WTC11 (cell line): ENCODE data around the gene METTL1. TPM values are rescaled to one million over a fixed set of nuclear protein-coding genes. Genes with fewer than 3 reads are reported as not detected.

Source experiments
- ATAC-seq: fragments of 200-7000 bp; cut with Tn5 transposase; 2 replicates; pipeline ENCODE4 v1.10.0; 2021; ENCODE audit warnings: mild to moderate bottlenecking, moderate library complexity
- CTCF ChIA-PET: fragments of 300-600 bp; sonication (Branson Sonifier 250); formaldehyde crosslinking; loops from one replicate; lab custom pipeline; 2021; ENCODE audit warnings: antibody characterized with exemption; lab: Charles Lee
- POLR2A ChIA-PET: fragments of 350-600 bp; sonication (Branson Sonifier 250); formaldehyde crosslinking; loops from one replicate; lab custom pipeline; 2021; ENCODE audit warnings: antibody characterized with exemption; lab: Charles Lee
- DNase-seq: peaks from one replicate; pipeline ENCODE4 v3.0.0; 2021; ENCODE audit warnings: low spot score
- H3K27ac Mint-ChIP-seq: 2 replicates; pipeline ENCODE4 v1.8.0; 2021; ENCODE audit warnings: mixed read lengths
- H3K27me3 Mint-ChIP-seq: 2 replicates; pipeline ENCODE4 v1.8.0; 2021; ENCODE audit warnings: low read depth, mild to moderate bottlenecking, moderate library complexity, mixed read lengths
- H3K36me3 Mint-ChIP-seq: 2 replicates; pipeline ENCODE4 v1.8.0; 2021; ENCODE audit warnings: mixed read lengths
- H3K4me1 Mint-ChIP-seq: 2 replicates; pipeline ENCODE4 v1.8.0; 2022; ENCODE audit warnings: mixed read lengths
- H3K4me3 Mint-ChIP-seq: 2 replicates; pipeline ENCODE4 v1.8.0; 2021; ENCODE audit warnings: mild to moderate bottlenecking, moderate library complexity, mixed read lengths
- H3K9me3 Mint-ChIP-seq: 2 replicates; pipeline ENCODE4 v1.8.0; 2021; ENCODE audit warnings: mixed read lengths
- CREB1 ChIP-seq: sonication (generic); formaldehyde crosslinking; IDR thresholded peaks from 2 replicates; pipeline ENCODE4 v1.8.0; 2023; ENCODE audit warnings: mild to moderate bottlenecking, missing genetic modification reagents
- FOXK1 ChIP-seq: sonication (generic); formaldehyde crosslinking; IDR thresholded peaks from 2 replicates; pipeline ENCODE4 v1.8.0; 2022; ENCODE audit warnings: mild to moderate bottlenecking, moderate library complexity, missing genetic modification reagents
- FOXP4 ChIP-seq: sonication (generic); formaldehyde crosslinking; IDR thresholded peaks from 2 replicates; pipeline ENCODE4 v1.8.0; 2022; ENCODE audit warnings: mild to moderate bottlenecking, missing genetic modification reagents
- GABPB1 ChIP-seq: sonication (generic); formaldehyde crosslinking; IDR thresholded peaks from 2 replicates; pipeline ENCODE4 v1.8.1; 2023; ENCODE audit warnings: mild to moderate bottlenecking, missing genetic modification reagents
- MYBL2 ChIP-seq: sonication (generic); formaldehyde crosslinking; IDR thresholded peaks from 2 replicates; pipeline ENCODE4 v1.8.1; 2023; ENCODE audit warnings: mild to moderate bottlenecking, moderate library complexity, missing genetic modification reagents
- NFATC4 ChIP-seq: fragments of 250-450 bp; sonication (Bioruptor Pico); IDR thresholded peaks from 2 replicates; pipeline ENCODE4 v1.9.0; 2021; ENCODE audit warnings: mild to moderate bottlenecking
- NFE2L1 ChIP-seq: sonication (generic); formaldehyde crosslinking; IDR thresholded peaks from 2 replicates; pipeline ENCODE4 v1.8.1; 2023; ENCODE audit warnings: missing genetic modification reagents
- TCF7 ChIP-seq: sonication (generic); formaldehyde crosslinking; IDR thresholded peaks from 2 replicates; pipeline ENCODE4 v1.8.0; 2022; ENCODE audit warnings: mild to moderate bottlenecking, low read depth, missing genetic modification reagents, moderate library complexity
- microRNA-seq: library from miRNA; unstranded; fragments of <30 nt; microRNA quantifications from one replicate; pipeline ENCODE4 v1.2.0, GENCODE V29; 2022; ENCODE audit warnings: borderline number of aligned reads
- total RNA-seq: library from RNA; stranded (reverse); gene quantifications from 3 replicates; pipeline ENCODE4 v1.2.3, GENCODE V29; 2021
- TF ChIP-seq, protein P1 (sequence below): sonication (generic); formaldehyde crosslinking; IDR thresholded peaks from 2 replicates; pipeline ENCODE4 v1.8.1; 2022; ENCODE audit warnings: low read depth, mild to moderate bottlenecking, moderate library complexity, missing genetic modification reagents, borderline replicate concordance
- TF ChIP-seq, protein P2 (sequence below): fragments of 250-450 bp; sonication (Bioruptor Pico); conservative IDR thresholded peaks from 2 replicates; pipeline ENCODE4 v1.9.0; 2021; ENCODE audit warnings: mild to moderate bottlenecking
- TF ChIP-seq, protein P3 (sequence below): fragments of 250-450 bp; sonication (Bioruptor Pico); IDR thresholded peaks from 2 replicates; pipeline ENCODE4 v1.9.0; 2021; ENCODE audit warnings: mild to moderate bottlenecking

Gene METTL1
- total RNA-seq, 1 experiment from 2014 or later = 25.5 TPM

DNA sequence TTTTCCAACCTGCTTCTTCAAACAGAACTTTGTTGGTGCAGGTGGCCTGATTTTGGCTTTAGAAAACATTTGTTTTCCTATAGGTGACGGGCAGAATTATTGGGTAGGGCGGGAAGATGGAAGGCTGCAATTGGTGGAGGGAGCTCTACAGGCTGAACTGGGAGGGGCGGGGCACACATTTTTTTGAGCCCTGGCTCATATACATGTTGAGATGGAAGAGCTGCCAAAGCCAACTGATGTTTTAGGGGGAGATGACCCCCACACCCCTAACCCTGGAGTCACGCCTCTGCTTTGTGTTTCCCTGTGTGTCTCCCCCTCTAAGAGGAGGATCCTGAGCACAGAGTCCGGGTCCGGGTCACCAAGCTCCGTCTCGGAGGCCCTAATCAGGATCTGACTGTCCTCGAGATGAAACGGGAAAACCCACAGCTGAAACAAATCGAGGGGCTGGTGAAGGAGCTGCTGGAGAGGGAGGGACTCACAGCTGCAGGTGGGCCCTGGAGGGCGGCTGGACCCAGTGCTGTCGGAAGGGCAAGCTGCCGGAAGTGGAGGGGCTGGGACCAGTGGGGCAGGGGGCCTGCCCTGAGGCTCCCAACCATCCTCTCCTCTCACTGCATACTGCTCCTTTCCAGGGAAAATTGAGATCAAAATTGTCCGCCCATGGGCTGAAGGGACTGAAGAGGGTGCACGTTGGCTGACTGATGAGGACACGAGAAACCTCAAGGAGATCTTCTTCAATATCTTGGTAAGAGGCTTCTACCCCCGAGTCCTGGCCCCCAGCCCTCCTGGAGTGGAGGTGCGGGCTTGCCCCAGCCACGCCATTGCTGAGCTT is 51.9 kb downstream of the METTL1 start (continued):
- TF ChIP-seq, protein P1, sequence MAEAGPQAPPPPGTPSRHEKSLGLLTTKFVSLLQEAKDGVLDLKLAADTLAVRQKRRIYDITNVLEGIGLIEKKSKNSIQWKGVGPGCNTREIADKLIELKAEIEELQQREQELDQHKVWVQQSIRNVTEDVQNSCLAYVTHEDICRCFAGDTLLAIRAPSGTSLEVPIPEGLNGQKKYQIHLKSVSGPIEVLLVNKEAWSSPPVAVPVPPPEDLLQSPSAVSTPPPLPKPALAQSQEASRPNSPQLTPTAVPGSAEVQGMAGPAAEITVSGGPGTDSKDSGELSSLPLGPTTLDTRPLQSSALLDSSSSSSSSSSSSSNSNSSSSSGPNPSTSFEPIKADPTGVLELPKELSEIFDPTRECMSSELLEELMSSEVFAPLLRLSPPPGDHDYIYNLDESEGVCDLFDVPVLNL (CRISPR knock-in tag) = no peak

DNA sequence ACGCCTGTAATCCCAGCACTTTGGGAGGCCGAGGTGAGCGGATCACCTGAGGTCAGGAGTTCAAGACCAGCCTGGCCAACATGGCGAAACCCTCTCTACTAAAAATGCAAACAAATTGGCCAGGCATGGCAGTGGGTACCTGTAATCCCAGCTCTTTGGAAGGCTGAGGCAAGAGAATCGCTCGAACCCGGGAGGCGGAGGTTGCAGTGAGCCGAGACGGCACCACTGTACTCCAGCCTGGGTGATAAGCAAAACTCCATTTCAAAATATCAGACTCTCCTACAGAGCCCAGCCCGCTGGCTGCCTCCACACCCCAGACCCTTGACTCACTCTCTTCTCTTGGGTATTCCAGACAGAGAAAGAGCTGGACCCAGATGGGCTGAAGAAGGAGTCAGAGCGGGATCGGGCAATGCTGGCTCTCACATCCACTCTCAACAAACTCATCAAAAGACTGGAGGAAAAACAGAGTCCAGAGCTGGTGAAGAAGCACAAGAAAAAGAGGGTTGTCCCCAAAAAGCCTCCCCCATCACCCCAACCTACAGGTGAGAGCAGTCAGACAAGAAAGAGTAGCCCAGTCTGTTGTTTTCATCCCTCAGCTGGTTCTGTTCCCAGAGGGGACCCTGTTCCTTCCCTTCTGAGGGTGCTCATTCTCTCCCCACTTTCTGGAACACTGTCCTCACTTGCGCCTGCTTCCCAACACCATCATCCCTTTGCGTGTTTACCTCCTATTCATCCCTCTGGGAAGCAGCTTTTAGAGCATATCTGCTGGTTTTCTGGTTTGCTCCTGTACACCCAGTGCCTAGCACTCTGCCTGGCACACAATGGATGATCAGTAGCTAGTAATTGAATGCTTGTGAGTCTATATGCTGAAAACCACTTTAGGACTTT is 53.0 kb downstream of the METTL1 start:
- Mint-ChIP-seq H3K27me3 (peaks cover 14% of the 10 kb centered on the region), H3K4me3 (no peak overlapping the region), H3K4me1 (no peaks in the 10 kb centered on the region), H3K9me3 (no peaks in the 10 kb centered on the region), H3K36me3 (peaks cover 16% of the 10 kb centered on the region), H3K27ac (no peak overlapping the region)
- ATAC-seq = no peak
- DNase-seq = no peak
- ChIA-PET CTCF (interaction anchor here (0.7 to 2.4 kb wide), 2 partner anchors 18 to 41 kb away, joined by 3 to 6 read pairs; no protein-coding TSS in a partner anchor), POLR2A (no interaction called here)
- TF ChIP-seq, protein P2, sequence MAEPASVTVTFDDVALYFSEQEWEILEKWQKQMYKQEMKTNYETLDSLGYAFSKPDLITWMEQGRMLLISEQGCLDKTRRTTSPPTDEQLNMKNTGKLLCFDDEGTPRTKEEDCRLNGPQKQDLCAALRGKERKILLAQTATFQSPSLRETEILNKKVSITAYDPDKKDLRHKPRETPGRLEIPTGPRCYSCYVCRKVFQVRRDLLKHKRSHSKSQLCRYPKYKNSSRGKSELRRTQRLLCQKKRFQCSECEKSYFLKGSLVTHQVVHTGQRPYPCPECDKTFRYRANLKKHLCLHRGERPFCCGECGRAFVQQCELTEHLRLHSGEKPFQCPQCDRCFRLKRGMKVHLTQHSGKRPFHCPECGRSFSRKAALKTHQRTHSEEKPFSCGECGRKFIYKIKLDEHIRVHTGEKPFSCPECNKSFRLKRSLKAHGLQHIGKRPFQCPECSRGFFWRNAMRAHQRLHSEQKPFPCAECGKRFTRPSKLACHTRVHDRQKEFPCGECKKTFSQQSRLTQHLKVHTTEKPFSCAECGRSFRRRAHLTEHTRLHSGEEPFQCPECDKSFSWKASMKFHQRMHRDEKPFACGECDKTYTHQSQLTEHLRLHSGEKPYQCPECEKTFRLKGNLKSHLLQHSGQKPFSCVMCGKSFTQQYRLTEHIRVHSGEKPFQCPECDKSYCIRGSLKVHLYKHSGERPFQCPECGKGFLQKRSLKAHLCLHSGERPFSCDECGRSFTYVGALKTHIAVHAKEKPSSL (CRISPR knock-in tag) = no peak
- TF ChIP-seq NFE2L1 (no peak), NFATC4 (CRISPR knock-in tag) (no peak), FOXK1 (CRISPR knock-in tag) (no peak), FOXP4 (CRISPR knock-in tag) (no peak), CREB1 (no peak), TCF7 (CRISPR knock-in tag) (no peak), GABPB1 (no peak), MYBL2 (CRISPR knock-in tag) (no peak)
- TF ChIP-seq, protein P3, sequence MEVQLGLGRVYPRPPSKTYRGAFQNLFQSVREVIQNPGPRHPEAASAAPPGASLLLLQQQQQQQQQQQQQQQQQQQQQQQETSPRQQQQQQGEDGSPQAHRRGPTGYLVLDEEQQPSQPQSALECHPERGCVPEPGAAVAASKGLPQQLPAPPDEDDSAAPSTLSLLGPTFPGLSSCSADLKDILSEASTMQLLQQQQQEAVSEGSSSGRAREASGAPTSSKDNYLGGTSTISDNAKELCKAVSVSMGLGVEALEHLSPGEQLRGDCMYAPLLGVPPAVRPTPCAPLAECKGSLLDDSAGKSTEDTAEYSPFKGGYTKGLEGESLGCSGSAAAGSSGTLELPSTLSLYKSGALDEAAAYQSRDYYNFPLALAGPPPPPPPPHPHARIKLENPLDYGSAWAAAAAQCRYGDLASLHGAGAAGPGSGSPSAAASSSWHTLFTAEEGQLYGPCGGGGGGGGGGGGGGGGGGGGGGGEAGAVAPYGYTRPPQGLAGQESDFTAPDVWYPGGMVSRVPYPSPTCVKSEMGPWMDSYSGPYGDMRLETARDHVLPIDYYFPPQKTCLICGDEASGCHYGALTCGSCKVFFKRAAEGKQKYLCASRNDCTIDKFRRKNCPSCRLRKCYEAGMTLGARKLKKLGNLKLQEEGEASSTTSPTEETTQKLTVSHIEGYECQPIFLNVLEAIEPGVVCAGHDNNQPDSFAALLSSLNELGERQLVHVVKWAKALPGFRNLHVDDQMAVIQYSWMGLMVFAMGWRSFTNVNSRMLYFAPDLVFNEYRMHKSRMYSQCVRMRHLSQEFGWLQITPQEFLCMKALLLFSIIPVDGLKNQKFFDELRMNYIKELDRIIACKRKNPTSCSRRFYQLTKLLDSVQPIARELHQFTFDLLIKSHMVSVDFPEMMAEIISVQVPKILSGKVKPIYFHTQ (CRISPR knock-in tag) = no peak

Small RNA genes lying within 50 kb of the gene (microRNA-seq; reads per million reads assigned to microRNA genes)
- not detected for gene MIR6759

Other genes with a start within 250 kb of the METTL1 start
- gene MBD6, start 249.3 kb downstream of the METTL1 start, total RNA-seq = 46.3 to 59.4 TPM (median 56.2 TPM) in 3 replicates
- gene DCTN2, start 224.9 kb downstream of the METTL1 start, total RNA-seq = 93.5 to 94.4 TPM (median 94.4 TPM) in 3 replicates
- 15.9 to 17.9 TPM (median 16.1 TPM) in 3 replicates for gene KIF5A, start 222.1 kb downstream of the METTL1 start, total RNA-seq
- 25.4 to 26.9 TPM (median 25.8 TPM) in 3 replicates for gene PIP4K2C, start 180.9 kb downstream of the METTL1 start, total RNA-seq
- 52.4 to 57.0 TPM (median 55.7 TPM) in 3 replicates for gene DTX3, start 167.3 kb downstream of the METTL1 start, total RNA-seq
- 11.9 to 19.0 TPM (median 17.2 TPM) in 3 replicates for gene ARHGEF25, start 160.7 kb downstream of the METTL1 start, total RNA-seq
- gene B4GALNT1, start 138.9 kb downstream of the METTL1 start, total RNA-seq = 0.46 to 1.2 TPM (median 1.2 TPM) in 3 replicates
- 77.5 to 93.9 TPM (median 93.1 TPM) in 3 replicates for gene OS9, start 78.0 kb downstream of the METTL1 start, total RNA-seq
- 2.0 to 2.7 TPM (median 2.3 TPM) in 3 replicates for gene AGAP2, start 33.4 kb downstream of the METTL1 start, total RNA-seq
- gene TSPAN31, start 27.1 kb downstream of the METTL1 start, total RNA-seq = 9.9 to 18.6 TPM (median 18.4 TPM) in 3 replicates
- 125 to 152 TPM (median 145 TPM) in 3 replicates for gene CDK4, start 19.8 kb downstream of the METTL1 start, total RNA-seq
- gene MARCHF9, start 17.0 kb downstream of the METTL1 start, total RNA-seq = 6.2 to 9.6 TPM (median 9.2 TPM) in 3 replicates
- gene CYP27B1, start 5.0 kb downstream of the METTL1 start, total RNA-seq = 2.1 to 3.2 TPM (median 2.8 TPM) in 3 replicates
- gene EEF1AKMT3, start 509 bp upstream of the METTL1 start, total RNA-seq = 3.2 to 3.8 TPM (median 3.3 TPM) in 3 replicates
- gene TSFM, start 10.7 kb upstream of the METTL1 start, total RNA-seq = 48.6 to 49.5 TPM (median 48.7 TPM) in 3 replicates
- 0.42 to 0.78 TPM (median 0.57 TPM) in 3 replicates for gene AVIL, start 46.6 kb upstream of the METTL1 start, total RNA-seq
- 97.0 to 122 TPM (median 101 TPM) in 3 replicates for gene CTDSP2, start 74.6 kb upstream of the METTL1 start, total RNA-seq
- gene ATP23, start 169.5 kb upstream of the METTL1 start, total RNA-seq = 5.6 to 7.0 TPM (median 6.1 TPM) in 3 replicates